ENCODE measurements around the gene DOK7.
"Not testable (repeated sequence)": the region's sequence is repeated elsewhere in the genome, so short reads cannot be mapped to it uniquely, and the experiment has no call there.

The DOK7 gene

DNA sequence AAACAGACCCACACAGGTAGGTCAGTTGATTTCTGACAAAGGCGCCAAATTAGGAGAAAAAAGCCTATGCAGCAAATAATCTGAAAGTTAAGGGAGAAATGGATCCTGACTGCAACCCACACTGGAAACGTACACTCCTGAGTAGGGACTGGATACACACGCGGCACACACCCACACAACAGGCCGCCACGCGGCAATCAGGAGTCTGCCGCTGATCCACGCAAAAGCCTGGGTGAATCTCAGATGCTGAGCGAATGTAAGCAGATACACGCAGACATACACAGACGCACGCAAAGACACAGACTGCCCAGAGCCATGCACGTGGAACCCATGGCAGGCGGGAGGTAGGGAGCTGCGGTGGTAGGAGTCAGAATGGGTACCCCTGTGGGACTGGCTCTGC, 47.4 kb downstream of the DOK7 start:
- Histone ChIP-seq H3K4me3 (ENCODE audit: severe bottlenecking) (no peak overlapping the region), H3K27ac (ENCODE audit: poor library complexity, severe bottlenecking) (no peak overlapping the region), H3K27me3 (ENCODE audit: insufficient read depth, poor library complexity, severe bottlenecking) (no peaks in the 10 kb centered on the region), H3K9me3 (ENCODE audit: severe bottlenecking) (no peaks in the 10 kb centered on the region), H3K36me3 (ENCODE audit: low read depth) (peaks cover 43% of the 10 kb centered on the region), H3K4me1 (ENCODE audit: insufficient read depth, poor library complexity, severe bottlenecking) (no peaks in the 10 kb centered on the region)
- DNase-seq (ENCODE audit: low spot score) (no peak), ATAC-seq (ENCODE audit: low read depth) (no peak)
- TF ChIP-seq, protein P1, sequence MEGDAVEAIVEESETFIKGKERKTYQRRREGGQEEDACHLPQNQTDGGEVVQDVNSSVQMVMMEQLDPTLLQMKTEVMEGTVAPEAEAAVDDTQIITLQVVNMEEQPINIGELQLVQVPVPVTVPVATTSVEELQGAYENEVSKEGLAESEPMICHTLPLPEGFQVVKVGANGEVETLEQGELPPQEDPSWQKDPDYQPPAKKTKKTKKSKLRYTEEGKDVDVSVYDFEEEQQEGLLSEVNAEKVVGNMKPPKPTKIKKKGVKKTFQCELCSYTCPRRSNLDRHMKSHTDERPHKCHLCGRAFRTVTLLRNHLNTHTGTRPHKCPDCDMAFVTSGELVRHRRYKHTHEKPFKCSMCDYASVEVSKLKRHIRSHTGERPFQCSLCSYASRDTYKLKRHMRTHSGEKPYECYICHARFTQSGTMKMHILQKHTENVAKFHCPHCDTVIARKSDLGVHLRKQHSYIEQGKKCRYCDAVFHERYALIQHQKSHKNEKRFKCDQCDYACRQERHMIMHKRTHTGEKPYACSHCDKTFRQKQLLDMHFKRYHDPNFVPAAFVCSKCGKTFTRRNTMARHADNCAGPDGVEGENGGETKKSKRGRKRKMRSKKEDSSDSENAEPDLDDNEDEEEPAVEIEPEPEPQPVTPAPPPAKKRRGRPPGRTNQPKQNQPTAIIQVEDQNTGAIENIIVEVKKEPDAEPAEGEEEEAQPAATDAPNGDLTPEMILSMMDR (IDR thresholded peaks at IDR 0.05; ENCODE audit: poor library complexity, severe bottlenecking) = no peak

DNA sequence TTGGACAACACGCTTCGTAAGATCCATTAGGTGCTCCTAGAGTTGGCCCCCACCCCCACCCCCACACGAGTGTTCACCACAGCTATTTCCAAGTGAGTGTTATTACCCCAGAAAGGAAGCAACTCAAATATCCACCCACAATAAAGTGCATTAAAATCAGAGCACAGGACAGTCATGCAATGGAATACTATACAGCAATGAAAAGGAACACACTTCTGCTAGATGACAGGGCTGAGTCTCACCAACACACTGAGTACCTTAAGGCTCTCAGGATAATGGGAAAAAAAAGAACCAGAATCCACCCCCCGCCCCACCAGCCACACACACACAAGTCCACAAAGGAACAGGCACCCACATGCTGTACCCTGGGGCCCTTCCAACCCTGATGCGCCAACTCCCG, 48.1 kb downstream of the DOK7 start:
- DNase-seq (ENCODE audit: low spot score) (no peak), ATAC-seq (ENCODE audit: low read depth) (no peak)
- Histone ChIP-seq H3K4me3 (ENCODE audit: severe bottlenecking) (no peak overlapping the region), H3K27me3 (ENCODE audit: insufficient read depth, poor library complexity, severe bottlenecking) (no peaks in the 10 kb centered on the region), H3K27ac (ENCODE audit: poor library complexity, severe bottlenecking) (no peak overlapping the region), H3K36me3 (ENCODE audit: low read depth) (peaks cover 42% of the 10 kb centered on the region), H3K9me3 (ENCODE audit: severe bottlenecking) (no peaks in the 10 kb centered on the region), H3K4me1 (ENCODE audit: insufficient read depth, poor library complexity, severe bottlenecking) (no peaks in the 10 kb centered on the region)
- TF ChIP-seq, protein P1 (IDR thresholded peaks at IDR 0.05; ENCODE audit: poor library complexity, severe bottlenecking) = no peak

DNA sequence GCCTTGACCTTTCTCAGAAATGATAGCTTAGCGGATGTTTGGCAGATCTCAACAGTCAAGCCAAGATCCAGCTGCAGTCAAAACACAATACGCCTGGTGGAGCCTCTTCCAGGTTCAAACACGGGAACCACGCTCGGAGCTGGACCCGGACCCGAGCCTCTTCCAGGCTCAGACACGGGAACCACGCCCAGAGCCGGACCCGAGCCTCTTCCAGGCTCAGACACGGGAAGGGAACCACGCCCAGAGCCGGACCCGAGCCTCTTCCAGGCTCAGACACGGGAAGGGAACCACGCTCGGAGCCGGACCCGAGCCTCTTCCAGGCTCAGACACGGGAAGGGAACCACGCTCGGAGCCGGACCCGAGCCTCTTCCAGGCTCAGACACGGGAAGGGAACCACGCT, 48.5 kb downstream of the DOK7 start:
- H3K27ac ChIP-seq (ENCODE audit: poor library complexity, severe bottlenecking); DNase-seq (ENCODE audit: low spot score); H3K9me3 ChIP-seq (ENCODE audit: severe bottlenecking); ATAC-seq (ENCODE audit: low read depth); H3K27me3 ChIP-seq (ENCODE audit: insufficient read depth, poor library complexity, severe bottlenecking); H3K4me3 ChIP-seq (ENCODE audit: severe bottlenecking); H3K4me1 ChIP-seq (ENCODE audit: insufficient read depth, poor library complexity, severe bottlenecking): not testable (repeated sequence)
- peaks cover 45% of the 10 kb centered on the region for H3K36me3 ChIP-seq (ENCODE audit: low read depth)

DNA sequence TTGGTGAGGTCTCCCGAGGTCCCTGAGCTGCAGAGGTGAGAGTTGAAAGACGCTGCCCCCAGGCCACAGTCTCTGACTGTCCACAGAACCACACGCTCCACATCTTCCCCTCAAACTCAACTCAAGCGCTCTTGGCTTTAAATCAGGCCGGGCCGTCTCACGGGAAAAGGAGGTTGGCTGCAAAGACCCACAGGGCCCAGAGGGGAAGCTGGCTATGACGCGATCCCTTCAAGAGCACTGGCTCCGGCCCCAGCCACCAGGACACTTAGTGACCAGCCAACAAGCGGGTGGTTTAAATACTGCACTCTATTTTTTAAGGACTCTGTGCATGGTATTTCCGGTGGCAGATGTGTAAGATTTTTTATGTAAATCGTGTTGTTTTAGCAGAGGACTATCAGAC, 49.2 kb downstream of the DOK7 start:
- Histone ChIP-seq H3K27me3 (ENCODE audit: insufficient read depth, poor library complexity, severe bottlenecking) (no peaks in the 10 kb centered on the region), H3K36me3 (ENCODE audit: low read depth) (peaks cover 50% of the 10 kb centered on the region)

DNA sequence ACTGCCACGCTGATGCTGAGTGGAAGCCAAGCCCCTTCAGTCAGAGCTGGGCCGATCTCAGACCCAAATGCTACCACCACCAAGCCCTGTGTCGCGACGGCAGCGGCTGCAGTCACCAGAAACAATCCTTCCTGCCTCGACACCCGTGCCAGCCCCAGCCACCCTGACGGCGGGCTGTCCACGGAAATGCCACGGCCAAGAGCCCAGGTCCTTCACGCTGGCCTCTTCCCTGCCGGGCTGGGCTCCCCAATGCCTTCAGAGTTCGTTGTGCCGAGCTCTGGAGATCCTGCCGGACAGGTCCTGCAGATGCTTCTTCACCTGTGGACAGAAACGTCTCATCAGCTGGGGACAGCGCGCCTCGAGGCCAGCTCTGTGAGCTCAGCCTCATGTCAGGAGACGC, 49.6 kb downstream of the DOK7 start:
- H3K27ac ChIP-seq (ENCODE audit: poor library complexity, severe bottlenecking) = no peak overlapping the region
- no peak for ATAC-seq (ENCODE audit: low read depth)
- TF ChIP-seq, protein P1 (IDR thresholded peaks at IDR 0.05; ENCODE audit: poor library complexity, severe bottlenecking) = no peak
- DNase-seq (ENCODE audit: low spot score) = no peak
- no peaks in the 10 kb centered on the region for H3K27me3 ChIP-seq (ENCODE audit: insufficient read depth, poor library complexity, severe bottlenecking)
- no peaks in the 10 kb centered on the region for H3K9me3 ChIP-seq (ENCODE audit: severe bottlenecking)
- no peak overlapping the region for H3K4me3 ChIP-seq (ENCODE audit: severe bottlenecking)
- peaks cover 50% of the 10 kb centered on the region for H3K36me3 ChIP-seq (ENCODE audit: low read depth)
- H3K4me1 ChIP-seq (ENCODE audit: insufficient read depth, poor library complexity, severe bottlenecking) = no peaks in the 10 kb centered on the region

More for the DNA sequence above, 49.2 kb downstream of the DOK7 start:
- ATAC-seq (ENCODE audit: low read depth) (no peak), DNase-seq (ENCODE audit: low spot score) (no peak)
- H3K27ac ChIP-seq (ENCODE audit: poor library complexity, severe bottlenecking) = no peak overlapping the region
- no peaks in the 10 kb centered on the region for H3K9me3 ChIP-seq (ENCODE audit: severe bottlenecking)
- no peaks in the 10 kb centered on the region for H3K4me1 ChIP-seq (ENCODE audit: insufficient read depth, poor library complexity, severe bottlenecking)
- TF ChIP-seq, protein P1 (IDR thresholded peaks at IDR 0.05; ENCODE audit: poor library complexity, severe bottlenecking) = no peak
- H3K4me3 ChIP-seq (ENCODE audit: severe bottlenecking) = no peak overlapping the region

Measured in RWPE2 (cell line).